DND-41 (cell line): ENCODE data around the gene CRISPLD2.

Experiments used
- ATAC-seq: fragments of 200-7000 bp; cut with Tn5 transposase; 3 replicates; pipeline ENCODE4 v1.9.1; 2021; ENCODE audit warnings: low read depth; ENCODE audit not compliant: insufficient read depth
- DNase-seq: peaks from one replicate; pipeline ENCODE4 v3.0.0-alpha.2; 2020
- H2AFZ ChIP-seq: 2 replicates; pipeline ENCODE4 v1.6.0; 2012; ENCODE audit warnings: low read depth, low read length
- H3K27ac ChIP-seq: 2 replicates; pipeline ENCODE4 v1.5.1; 2012; ENCODE audit warnings: low read length, inconsistent platforms
- H3K27me3 ChIP-seq: fragments of 200-600 bp; sonication (generic); 2 replicates; pipeline ENCODE4 v1.6.0; 2012; ENCODE audit warnings: low read length, mild to moderate bottlenecking, inconsistent platforms; ENCODE audit not compliant: insufficient read depth, poor library complexity
- H3K36me3 ChIP-seq: 2 replicates; pipeline ENCODE4 v1.5.1; 2012; ENCODE audit warnings: low read length, inconsistent platforms; ENCODE audit not compliant: insufficient read depth
- H3K4me1 ChIP-seq: 2 replicates; pipeline ENCODE4 v1.5.1; 2012; ENCODE audit warnings: mild to moderate bottlenecking, low read length; ENCODE audit not compliant: insufficient read depth
- H3K4me2 ChIP-seq: 2 replicates; pipeline ENCODE4 v1.6.0; 2012; ENCODE audit warnings: mild to moderate bottlenecking, moderate library complexity, low read length, inconsistent platforms; ENCODE audit not compliant: insufficient read depth
- H3K4me3 ChIP-seq, 2 experiments: fragments of 200-600 bp in 1 of 2; shearing (Covaris generic) in 1 of 2; 2 replicates each; pipeline ENCODE4 v1.5.1; 2012 to 2016; ENCODE audit warnings: inconsistent platforms in 2 of 2, low read length in 2 of 2, mild to moderate bottlenecking in 2 of 2, low read depth in 1 of 2, moderate library complexity in 1 of 2
- H3K79me2 ChIP-seq: 2 replicates; pipeline ENCODE4 v1.6.0; 2012; ENCODE audit warnings: low read length, inconsistent platforms; ENCODE audit not compliant: insufficient read depth
- H3K9ac ChIP-seq: 2 replicates; pipeline ENCODE4 v1.6.0; 2012; ENCODE audit warnings: low read depth, mild to moderate bottlenecking, inconsistent platforms, low read length, moderate library complexity
- H3K9me3 ChIP-seq: 2 replicates; pipeline ENCODE4 v1.5.1; 2012; ENCODE audit warnings: low read length, moderate library complexity, mild to moderate bottlenecking, inconsistent platforms; ENCODE audit not compliant: insufficient read depth, severe bottlenecking
- H4K20me1 ChIP-seq: 2 replicates; pipeline ENCODE4 v1.6.0; 2012; ENCODE audit warnings: low read length; ENCODE audit not compliant: insufficient read depth
- EZH2 ChIP-seq: IDR thresholded peaks from 3 replicates; pipeline ENCODE4 v1.6.1; 2012; ENCODE audit warnings: borderline replicate concordance, low read depth, mild to moderate bottlenecking, moderate library complexity, low read length, inconsistent platforms; ENCODE audit not compliant: severe bottlenecking
- TF ChIP-seq, protein P1 (sequence below): IDR thresholded peaks from 2 replicates; pipeline ENCODE4 v1.5.1; 2012; ENCODE audit warnings: borderline replicate concordance, low read length, moderate library complexity, mild to moderate bottlenecking; ENCODE audit not compliant: poor library complexity, severe bottlenecking; ENCODE audit errors: extremely low read depth

The CRISPLD2 gene

DNA sequence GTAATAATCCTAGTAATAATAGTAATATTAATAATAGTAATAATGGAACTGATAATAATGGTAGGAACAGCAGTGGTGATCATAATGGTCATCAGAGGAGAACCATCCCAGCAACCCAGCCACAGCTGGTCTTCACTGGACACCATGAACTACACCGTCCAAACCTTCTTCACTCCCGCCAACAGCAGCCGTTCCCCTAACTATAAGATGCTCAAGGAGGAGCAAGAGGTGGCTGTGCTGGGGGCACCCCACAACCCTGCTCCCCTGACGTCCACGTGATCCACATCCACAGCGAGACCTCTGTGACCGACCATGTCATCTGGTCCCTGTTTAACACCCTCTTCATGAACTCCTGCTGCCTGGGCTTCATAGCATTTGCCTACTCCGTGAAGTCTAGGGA is 100.5 kb downstream of the CRISPLD2 start:
- H3K79me2 ChIP-seq: no peaks in the 10 kb centered on the region
- DNase-seq: no peak
- no peak overlapping the region for H3K4me3 ChIP-seq
- H3K9ac ChIP-seq: no peak overlapping the region
- H3K36me3 ChIP-seq: no peaks in the 10 kb centered on the region
- H3K9me3 ChIP-seq: no peaks in the 10 kb centered on the region
- ATAC-seq: no peak
- H3K4me1 ChIP-seq: no peaks in the 10 kb centered on the region
- peaks cover 4% of the 10 kb centered on the region; the same call in 1 of the 2 replicates for H4K20me1 ChIP-seq
- no peak overlapping the region for H3K27ac ChIP-seq
- H3K4me2 ChIP-seq: no peak overlapping the region
- TF ChIP-seq, protein P1, sequence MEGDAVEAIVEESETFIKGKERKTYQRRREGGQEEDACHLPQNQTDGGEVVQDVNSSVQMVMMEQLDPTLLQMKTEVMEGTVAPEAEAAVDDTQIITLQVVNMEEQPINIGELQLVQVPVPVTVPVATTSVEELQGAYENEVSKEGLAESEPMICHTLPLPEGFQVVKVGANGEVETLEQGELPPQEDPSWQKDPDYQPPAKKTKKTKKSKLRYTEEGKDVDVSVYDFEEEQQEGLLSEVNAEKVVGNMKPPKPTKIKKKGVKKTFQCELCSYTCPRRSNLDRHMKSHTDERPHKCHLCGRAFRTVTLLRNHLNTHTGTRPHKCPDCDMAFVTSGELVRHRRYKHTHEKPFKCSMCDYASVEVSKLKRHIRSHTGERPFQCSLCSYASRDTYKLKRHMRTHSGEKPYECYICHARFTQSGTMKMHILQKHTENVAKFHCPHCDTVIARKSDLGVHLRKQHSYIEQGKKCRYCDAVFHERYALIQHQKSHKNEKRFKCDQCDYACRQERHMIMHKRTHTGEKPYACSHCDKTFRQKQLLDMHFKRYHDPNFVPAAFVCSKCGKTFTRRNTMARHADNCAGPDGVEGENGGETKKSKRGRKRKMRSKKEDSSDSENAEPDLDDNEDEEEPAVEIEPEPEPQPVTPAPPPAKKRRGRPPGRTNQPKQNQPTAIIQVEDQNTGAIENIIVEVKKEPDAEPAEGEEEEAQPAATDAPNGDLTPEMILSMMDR: no peak
- no peak for TF ChIP-seq EZH2
- H3K27me3 ChIP-seq: peaks cover 28% of the 10 kb centered on the region
- H2AFZ ChIP-seq: no peak overlapping the region

DNA sequence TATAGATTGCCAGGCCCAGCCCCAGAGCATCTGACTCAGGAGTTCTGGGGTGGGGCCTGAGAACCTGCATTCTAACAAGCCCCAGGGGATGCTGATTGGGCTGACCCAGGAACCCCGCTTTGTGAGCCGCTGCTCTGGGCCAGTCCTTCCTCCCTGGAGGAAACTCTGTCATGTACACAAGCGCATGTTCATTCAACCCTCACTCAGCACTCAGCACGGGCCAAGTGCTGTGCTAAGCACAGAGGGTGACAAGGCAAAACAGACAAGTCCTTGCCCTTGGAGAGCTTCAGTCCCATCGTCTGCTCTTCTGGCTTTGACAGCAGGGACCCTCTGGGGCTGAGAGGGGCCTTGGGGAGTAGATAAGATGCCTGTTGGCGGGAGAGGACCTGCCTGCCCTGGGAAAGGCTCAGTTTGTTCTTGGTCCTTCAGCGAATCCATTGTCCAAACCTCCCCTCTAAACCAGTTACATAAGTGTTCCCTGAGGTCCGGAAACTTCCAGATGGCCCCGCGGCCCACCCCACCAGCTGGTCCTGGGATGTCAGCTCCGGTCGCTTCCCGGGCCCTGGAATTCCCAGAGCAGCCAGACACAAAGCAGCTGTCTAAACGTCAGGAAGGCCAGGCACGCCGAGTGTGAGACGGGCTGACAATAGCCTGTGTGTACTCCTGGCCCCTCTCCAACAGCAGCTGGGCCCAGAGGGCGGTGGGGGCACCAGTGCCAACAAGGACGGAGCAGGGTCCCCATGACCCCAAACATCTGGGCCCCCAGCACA is 102.8 kb downstream of the CRISPLD2 start:
- DNase-seq: no peak
- H4K20me1 ChIP-seq: peaks cover 4% of the 10 kb centered on the region; the same call in 1 of the 2 replicates
- H3K9ac ChIP-seq: no peak overlapping the region
- H3K79me2 ChIP-seq: no peaks in the 10 kb centered on the region
- H3K4me3 ChIP-seq: no peak overlapping the region
- ATAC-seq: no peak
- TF ChIP-seq, protein P1: no peak
- no peak for TF ChIP-seq EZH2
- no peaks in the 10 kb centered on the region for H3K4me1 ChIP-seq
- H2AFZ ChIP-seq: no peak overlapping the region
- no peak overlapping the region for H3K27ac ChIP-seq
- no peaks in the 10 kb centered on the region for H3K36me3 ChIP-seq
- H3K9me3 ChIP-seq: no peaks in the 10 kb centered on the region
- no peak overlapping the region for H3K4me2 ChIP-seq
- H3K27me3 ChIP-seq: peaks cover 10% of the 10 kb centered on the region

DNA sequence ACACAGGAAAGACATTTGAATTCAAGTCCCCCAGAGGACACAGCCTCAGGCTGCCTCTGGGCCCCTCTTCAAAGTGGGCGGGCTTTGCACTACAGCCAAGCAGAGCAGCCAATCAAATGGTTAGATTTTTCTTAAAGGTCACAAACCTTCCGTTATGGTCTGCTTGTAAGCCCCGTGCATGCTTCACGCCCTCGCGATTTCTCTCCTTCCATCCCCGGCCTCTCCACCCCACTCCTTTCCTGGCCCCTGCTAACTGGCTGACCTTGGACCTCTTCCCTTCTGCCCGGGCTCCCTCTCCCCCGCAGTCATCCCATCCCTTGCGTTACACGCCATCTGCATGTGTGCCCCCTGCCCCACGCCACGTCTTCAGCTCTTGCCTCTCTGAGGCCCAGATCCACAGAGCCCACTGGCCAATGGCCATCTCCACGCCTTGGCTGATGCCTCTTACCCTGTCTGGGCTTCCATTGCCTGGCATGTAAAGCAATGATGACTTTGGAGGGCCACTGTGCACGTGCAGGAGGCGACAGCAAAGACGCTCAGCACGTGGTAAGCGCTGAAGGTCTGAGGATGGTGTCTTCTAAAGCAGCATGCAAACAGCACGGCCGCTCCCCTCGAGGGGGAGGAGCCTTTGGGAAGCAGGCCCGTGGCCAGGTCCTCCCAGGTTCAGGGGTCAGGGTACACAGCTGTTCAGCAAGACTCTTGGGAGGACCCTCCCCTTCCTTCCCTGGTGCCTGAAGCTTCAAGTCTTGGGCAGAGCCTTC is 104.7 kb downstream of the CRISPLD2 start:
- Histone ChIP-seq H3K27ac (no peak overlapping the region), H3K4me1 (no peaks in the 10 kb centered on the region), H2AFZ (no peak overlapping the region), H3K4me2 (no peak overlapping the region), H4K20me1 (peaks cover 4% of the 10 kb centered on the region; the same call in 1 of the 2 replicates), H3K4me3 (no peak overlapping the region), H3K9me3 (no peaks in the 10 kb centered on the region), H3K79me2 (no peaks in the 10 kb centered on the region), H3K36me3 (no peaks in the 10 kb centered on the region), H3K27me3 (no peaks in the 10 kb centered on the region), H3K9ac (no peak overlapping the region)
- ATAC-seq (no peak), DNase-seq (no peak)
- no peak for TF ChIP-seq EZH2
- TF ChIP-seq, protein P1: no peak
